Medulla oblongata (tissue), 1 donor: ENCODE results near the gene RAB3GAP2.
"Not testable (repeated sequence)": the region's sequence is repeated elsewhere in the genome, so short reads cannot be mapped to it uniquely, and the experiment has no call there.

Experiments
- DNase-seq: peaks from one replicate; pipeline ENCODE4 v3.0.0-alpha.2; 2015; ENCODE audit errors: extremely low spot score

Gene RAB3GAP2

GRCh38 chr1:220290140-220290761 is 18.0 kb upstream of the RAB3GAP2 start:
- DNase-seq: no peak

GRCh38 chr1:220287129-220287528 is 14.9 kb upstream of the RAB3GAP2 start:
- DNase-seq: no peak

- DNase-seq: no peak
Measured at GRCh38 chr1:220283625-220284024, 11.4 kb upstream of the RAB3GAP2 start.

GRCh38 chr1:220281159-220281574 is 8.9 kb upstream of the RAB3GAP2 start:
- DNase-seq: no peak

GRCh38 chr1:220280249-220280648 is 8.0 kb upstream of the RAB3GAP2 start:
- no peak for DNase-seq

GRCh38 chr1:220278991-220279390 is 6.7 kb upstream of the RAB3GAP2 start:
- DNase-seq: no peak

GRCh38 chr1:220275430-220275829 is 3.2 kb upstream of the RAB3GAP2 start:
- no peak for DNase-seq

GRCh38 chr1:220274251-220274855 is 2.1 kb upstream of the RAB3GAP2 start:
- peak; percentile 31 for DNase-seq

- no peak for DNase-seq
Measured at GRCh38 chr1:220272841-220273090, 513 bp upstream of the RAB3GAP2 start.

- peak; percentile 6 for DNase-seq
Measured at GRCh38 chr1:220271706-220272046, 577 bp downstream of the RAB3GAP2 start.

GRCh38 chr1:220269036-220269435 is 3.2 kb downstream of the RAB3GAP2 start:
- no peak for DNase-seq

- no peak for DNase-seq
Measured at GRCh38 chr1:220267630-220268029, 4.6 kb downstream of the RAB3GAP2 start.

- DNase-seq: not testable (repeated sequence)
Measured at GRCh38 chr1:220260228-220260627, 12.0 kb downstream of the RAB3GAP2 start.

- not testable (repeated sequence) for DNase-seq
Measured at GRCh38 chr1:220259756-220260155, 12.5 kb downstream of the RAB3GAP2 start.

- DNase-seq: not testable (repeated sequence)
Measured at GRCh38 chr1:220256194-220256593, 16.1 kb downstream of the RAB3GAP2 start.

GRCh38 chr1:220255204-220255603 is 17.0 kb downstream of the RAB3GAP2 start:
- no peak for DNase-seq

GRCh38 chr1:220253290-220253689 is 19.0 kb downstream of the RAB3GAP2 start:
- DNase-seq: not testable (repeated sequence)

GRCh38 chr1:220251272-220251671 is 21.0 kb downstream of the RAB3GAP2 start:
- no peak for DNase-seq

- DNase-seq: no peak
Measured at GRCh38 chr1:220250681-220251080, 21.6 kb downstream of the RAB3GAP2 start.

- no peak for DNase-seq
Measured at GRCh38 chr1:220249522-220249921, 22.7 kb downstream of the RAB3GAP2 start.

- not testable (repeated sequence) for DNase-seq
Measured at GRCh38 chr1:220248715-220249265, 23.5 kb downstream of the RAB3GAP2 start.

- not testable (repeated sequence) for DNase-seq
Measured at GRCh38 chr1:220245900-220246299, 26.4 kb downstream of the RAB3GAP2 start.

- no peak for DNase-seq
Measured at GRCh38 chr1:220243947-220244346, 28.3 kb downstream of the RAB3GAP2 start.
